IMR-90 (cell line): ENCODE data around the gene SLC39A11. TPM values are rescaled to one million over a fixed set of nuclear protein-coding genes. Genes with fewer than 3 reads are reported as not detected.
A peak's percentile ranks its signal among the peaks of the same experiment; 100 is the strongest.

Experiments
- ATAC-seq: fragments of 200-7000 bp; cut with Tn5 transposase; 2 replicates; pipeline ENCODE4 v1.9.1; 2020; ENCODE audit warnings: low read depth, mild to moderate bottlenecking, moderate library complexity
- BruUV-seq: library from RNA; stranded (reverse); fragments of 400-500 nt; replicated peaks from 2 replicates; lab custom pipeline; 2021; lab: Mats Ljungman, UMichigan
- CTCF ChIA-PET: fragments of 300-600 bp; formaldehyde crosslinking; extraction: SDS; loops from one replicate; lab custom pipeline; 2021; ENCODE audit warnings: antibody characterized with exemption; lab: Yijun Ruan, JAX
- POLR2A ChIA-PET: fragments of 300-600 bp; sonication (Branson Sonifier 250); formaldehyde crosslinking; loops from one replicate; lab custom pipeline; 2022; ENCODE audit warnings: antibody characterized with exemption; ENCODE audit not compliant: unreplicated experiment; lab: Charles Lee
- DNase-seq: peaks from one replicate; pipeline ENCODE4 v3.0.0; 2013
- H2AFZ ChIP-seq: replicated peaks from 2 replicates; pipeline ENCODE3; 2013; ENCODE audit warnings: low read length, mild to moderate bottlenecking; ENCODE audit not compliant: poor library complexity
- H2AK5ac ChIP-seq: 2 replicates; pipeline ENCODE4 v1.6.1; 2013; ENCODE audit warnings: low read depth, low read length, inconsistent platforms
- H2AK9ac ChIP-seq: replicated peaks from 2 replicates; pipeline ENCODE3; 2013; ENCODE audit warnings: mild to moderate bottlenecking, low read depth, low read length, moderate library complexity; ENCODE audit not compliant: poor library complexity
- H2BK120ac ChIP-seq: 2 replicates; pipeline ENCODE4 v1.6.1; 2013; ENCODE audit warnings: low read depth, low read length, inconsistent platforms
- H2BK15ac ChIP-seq: 3 replicates; pipeline ENCODE4 v1.6.1; 2013; ENCODE audit warnings: low read depth, low read length, inconsistent platforms
- H2BK20ac ChIP-seq: 2 replicates; pipeline ENCODE4 v1.6.1; 2013; ENCODE audit warnings: low read depth, mild to moderate bottlenecking, inconsistent platforms, low read length, moderate library complexity
- H2BK5ac ChIP-seq: 2 replicates; pipeline ENCODE4 v1.6.1; 2013; ENCODE audit warnings: mild to moderate bottlenecking, low read depth, low read length, inconsistent platforms; ENCODE audit not compliant: poor library complexity, severe bottlenecking
- H3K14ac ChIP-seq: replicated peaks from 2 replicates; pipeline ENCODE4 v1.6.1; 2013; ENCODE audit warnings: low read depth, low read length, inconsistent platforms
- H3K18ac ChIP-seq: 2 replicates; pipeline ENCODE4 v1.6.1; 2013; ENCODE audit warnings: low read depth, low read length, control low read depth
- H3K23ac ChIP-seq: 2 replicates; pipeline ENCODE4 v1.6.1; 2013; ENCODE audit warnings: low read depth, low read length, inconsistent platforms
- H3K27ac ChIP-seq: 2 replicates; pipeline ENCODE4 v1.5.1; 2013; ENCODE audit warnings: mild to moderate bottlenecking, control low read depth, low read length; ENCODE audit not compliant: insufficient read depth
- H3K27me3 ChIP-seq: 2 replicates; pipeline ENCODE4 v1.6.1; 2013; ENCODE audit warnings: low read length; ENCODE audit not compliant: control insufficient read depth, insufficient read depth
- H3K36me3 ChIP-seq: 2 replicates; pipeline ENCODE4 v1.6.1; 2013; ENCODE audit warnings: low read length, mixed read lengths; ENCODE audit not compliant: control insufficient read depth, insufficient read depth
- H3K4ac ChIP-seq: 2 replicates; pipeline ENCODE4 v1.6.1; 2013; ENCODE audit warnings: low read depth, low read length, inconsistent platforms
- H3K4me1 ChIP-seq: 2 replicates; pipeline ENCODE4 v1.6.1; 2013; ENCODE audit warnings: low read length, mixed read lengths; ENCODE audit not compliant: control insufficient read depth, insufficient read depth
- H3K4me2 ChIP-seq: 2 replicates; pipeline ENCODE4 v1.6.1; 2013; ENCODE audit warnings: low read depth, mild to moderate bottlenecking, control low read depth, low read length, moderate library complexity
- H3K4me3 ChIP-seq: 2 replicates; pipeline ENCODE4 v1.5.1; 2013; ENCODE audit warnings: low read depth, mild to moderate bottlenecking, control low read depth, low read length, moderate library complexity; ENCODE audit not compliant: insufficient read depth
- H3K56ac ChIP-seq: 2 replicates; pipeline ENCODE4 v1.6.1; 2013; ENCODE audit warnings: low read length, inconsistent platforms; ENCODE audit not compliant: insufficient read depth; ENCODE audit errors: extremely low read depth
- H3K79me1 ChIP-seq, 2 experiments: 2 replicates each; pipeline ENCODE4 v1.6.1; 2013; ENCODE audit warnings: low read length in 2 of 2, inconsistent platforms in 1 of 2, low read depth in 1 of 2
- H3K9ac ChIP-seq: 2 replicates; pipeline ENCODE4 v1.6.1; 2013; ENCODE audit warnings: low read depth, low read length, control low read depth
- H3K9me1 ChIP-seq: 2 replicates; pipeline ENCODE4 v1.6.1; 2013; ENCODE audit warnings: low read length, inconsistent platforms; ENCODE audit not compliant: insufficient read depth
- H3K9me3 ChIP-seq: 2 replicates; pipeline ENCODE4 v1.6.1; 2013; ENCODE audit warnings: low read length; ENCODE audit not compliant: control insufficient read depth, insufficient read depth
- H4K20me1 ChIP-seq: 2 replicates; pipeline ENCODE4 v1.6.1; 2013; ENCODE audit warnings: low read length, inconsistent platforms; ENCODE audit not compliant: insufficient read depth
- H4K5ac ChIP-seq: 2 replicates; pipeline ENCODE4 v1.6.1; 2013; ENCODE audit warnings: mild to moderate bottlenecking, low read depth, low read length, control low read depth
- H4K8ac ChIP-seq, 2 experiments: 2 replicates each; pipeline ENCODE4 v1.6.1; 2013; ENCODE audit warnings: low read depth in 2 of 2, low read length in 2 of 2, control low read depth in 1 of 2, inconsistent platforms in 1 of 2
- H4K91ac ChIP-seq: 2 replicates; pipeline ENCODE4 v1.6.1; 2013; ENCODE audit warnings: low read depth, low read length, inconsistent platforms; ENCODE audit not compliant: insufficient read depth
- BHLHE40 ChIP-seq: fragments of 150-350 bp; IDR thresholded peaks from 2 replicates; pipeline ENCODE4 v1.6.1; 2016; ENCODE audit warnings: mild to moderate bottlenecking, low read depth, low read length
- CEBPB ChIP-seq: IDR thresholded peaks from 2 replicates; pipeline ENCODE4 v1.6.1; 2012; ENCODE audit warnings: low read depth, low read length, improper control_type of control experiment
- CHD1 ChIP-seq: IDR thresholded peaks from 2 replicates; pipeline ENCODE4 v1.6.1; 2012; ENCODE audit warnings: low read depth, low read length, improper control_type of control experiment
- CTCF ChIP-seq: conservative IDR thresholded peaks from 2 replicates; pipeline ENCODE4 v1.5.1; 2012; ENCODE audit warnings: mild to moderate bottlenecking, low read depth, low read length, improper control_type of control experiment
- ELK1 ChIP-seq: fragments of 150-350 bp; IDR thresholded peaks from 2 replicates; pipeline ENCODE4 v1.6.1; 2016; ENCODE audit warnings: low read depth, mild to moderate bottlenecking, low read length, moderate library complexity, borderline replicate concordance
- FOS ChIP-seq: fragments of 150-350 bp; IDR thresholded peaks from 2 replicates; pipeline ENCODE4 v1.6.1; 2016; ENCODE audit warnings: low read depth, low read length
- MAFK ChIP-seq: IDR thresholded peaks from 2 replicates; pipeline ENCODE4 v1.6.1; 2012; ENCODE audit warnings: low read depth, low read length, improper control_type of control experiment
- MAZ ChIP-seq: IDR thresholded peaks from 2 replicates; pipeline ENCODE4 v1.6.1; 2012; ENCODE audit warnings: low read depth, mild to moderate bottlenecking, low read length, improper control_type of control experiment, moderate library complexity, borderline replicate concordance
- MXI1 ChIP-seq: IDR thresholded peaks from 2 replicates; pipeline ENCODE4 v1.6.1; 2012; ENCODE audit warnings: low read depth, mild to moderate bottlenecking, low read length, moderate library complexity, borderline replicate concordance
- NFE2L2 ChIP-seq: fragments of 150-350 bp; IDR thresholded peaks from 2 replicates; pipeline ENCODE4 v1.6.1; 2016; ENCODE audit warnings: low read depth, mild to moderate bottlenecking, low read length
- POLR2A ChIP-seq: IDR thresholded peaks from 2 replicates; pipeline ENCODE4 v1.6.1; 2012; ENCODE audit warnings: mild to moderate bottlenecking, low read depth, low read length
- RCOR1 ChIP-seq: IDR thresholded peaks from 2 replicates; pipeline ENCODE4 v1.6.1; 2012; ENCODE audit warnings: mild to moderate bottlenecking, low read length, improper control_type of control experiment; ENCODE audit not compliant: insufficient replicate concordance
- RFX5 ChIP-seq: IDR thresholded peaks from 2 replicates; pipeline ENCODE4 v1.8.0; 2012; ENCODE audit warnings: low read depth, mild to moderate bottlenecking, low read length, moderate library complexity
- SMC3 ChIP-seq: fragments of 150-350 bp; IDR thresholded peaks from 2 replicates; pipeline ENCODE4 v1.6.1; 2016; ENCODE audit warnings: low read depth, mild to moderate bottlenecking, antibody characterized with exemption, low read length, moderate library complexity
- whole genome bisulfite sequencing, 2 experiments: methylation state at CpG; one replicate each; pipeline versions ENCODE4 v1.1.5 to v1.1.7; 2013; ENCODE audit warnings: missing lambda C conversion rate in 2 of 2; ENCODE audit not compliant: insufficient read length in 1 of 2; ENCODE audit errors: extremely low coverage in 2 of 2; 5-methylcytosine and 5-hydroxymethylcytosine counted together
- dilution Hi-C: fragments of 300-500 bp; cut with HindIII; formaldehyde crosslinking; loops from one replicate; pipeline ENCODE4 v1.14.3; 2018; ENCODE audit warnings: low sequenced_read_pairs; ENCODE audit not compliant: unreplicated experiment
- in situ Hi-C: fragments of 300-500 bp; cut with MboI; formaldehyde crosslinking; loops from 3 replicates; pipeline ENCODE4 v1.14.3; 2019; ENCODE audit warnings: low sequenced_read_pairs, inconsistent platforms, mixed read lengths
- intact Hi-C: fragments of 100-400 bp; cut with micrococcal nuclease; formaldehyde crosslinking; loops from 2 replicates; pipeline ENCODE4 v1.10.0; 2022
- polyA plus RNA-seq, 3 experiments: library from polyadenylated mRNA; depleted of rRNA; stranded (reverse); fragments of >200 nt; gene quantifications; 2 replicates each; pipeline ENCODE4 v1.2.3, GENCODE V29; 2012; ENCODE audit warnings: low replicate concordance in 1 of 3
- total RNA-seq: library from RNA; depleted of rRNA; stranded (reverse); fragments of >200 nt; gene quantifications from 2 replicates; pipeline ENCODE4 v1.2.3, GENCODE V29; 2012
- TF ChIP-seq, protein P1 (sequence below): fragments of 150-350 bp; IDR thresholded peaks from 2 replicates; pipeline ENCODE4 v1.6.1; 2017; ENCODE audit warnings: mild to moderate bottlenecking, antibody characterized with exemption, low read length, low read depth

SLC39A11 gene
- total and polyA plus RNA-seq, 2 of the 4 experiments (the other 2 are of a cell fraction) = 8.8 to 14.3 TPM

- ChIA-PET CTCF (interaction anchor here (0.5 to 1.5 kb wide), 2 partner anchors 19 to 138 kb away, joined by 3 read pairs; no protein-coding TSS in a partner anchor), POLR2A (no interaction called here)
- no peaks in the 10 kb centered on the region for H3K79me1 ChIP-seq
- intact Hi-C loops = no loop called here
- no peak overlapping the region; the same call in 1 of the 2 replicates for H2AK5ac ChIP-seq
- no peak overlapping the region for H3K23ac ChIP-seq
- H2AK9ac ChIP-seq = no peak overlapping the region
- H3K9me3 ChIP-seq = no peaks in the 10 kb centered on the region
- H2AFZ ChIP-seq = no peak overlapping the region
- H3K4me1 ChIP-seq = peaks cover 6% of the 10 kb centered on the region
- ATAC-seq (peak; percentile 24; the same call in 1 of the 2 replicates), DNase-seq (peak; percentile 39)
- no peaks in the 10 kb centered on the region for H3K36me3 ChIP-seq
- in situ Hi-C loops = no loop called here
- no peaks in the 10 kb centered on the region for H4K20me1 ChIP-seq
- H2BK5ac ChIP-seq = no peak overlapping the region
- dilution Hi-C loops = no loop called here
- no peak overlapping the region for H2BK20ac ChIP-seq
- no peak overlapping the region for H2BK15ac ChIP-seq
- no peak for TF ChIP-seq CEBPB
- no peak for TF ChIP-seq RFX5
- TF ChIP-seq MXI1 = no peak
- TF ChIP-seq MAZ = no peak
- TF ChIP-seq ELK1 = no peak
- TF ChIP-seq, protein P1, sequence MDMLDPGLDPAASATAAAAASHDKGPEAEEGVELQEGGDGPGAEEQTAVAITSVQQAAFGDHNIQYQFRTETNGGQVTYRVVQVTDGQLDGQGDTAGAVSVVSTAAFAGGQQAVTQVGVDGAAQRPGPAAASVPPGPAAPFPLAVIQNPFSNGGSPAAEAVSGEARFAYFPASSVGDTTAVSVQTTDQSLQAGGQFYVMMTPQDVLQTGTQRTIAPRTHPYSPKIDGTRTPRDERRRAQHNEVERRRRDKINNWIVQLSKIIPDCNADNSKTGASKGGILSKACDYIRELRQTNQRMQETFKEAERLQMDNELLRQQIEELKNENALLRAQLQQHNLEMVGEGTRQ = no peak
- TF ChIP-seq SMC3 = no peak
- TF ChIP-seq BHLHE40 = no peak
- TF ChIP-seq CHD1 = no peak
- TF ChIP-seq MAFK = no peak
- TF ChIP-seq NFE2L2 = no peak
- TF ChIP-seq POLR2A = no peak
- TF ChIP-seq FOS = no peak
- no peak for TF ChIP-seq CTCF
- no peak for TF ChIP-seq RCOR1
- no peaks in the 10 kb centered on the region for H3K27me3 ChIP-seq
- H3K4me2 ChIP-seq = no peak overlapping the region
- no peak overlapping the region for H3K14ac ChIP-seq
- H3K56ac ChIP-seq = no peak overlapping the region
- BruUV-seq = no TSS peak
- no peak overlapping the region for H3K4ac ChIP-seq
- no peak overlapping the region for H4K5ac ChIP-seq
- no peak overlapping the region for H3K9ac ChIP-seq
- no peak overlapping the region for H3K27ac ChIP-seq
- H3K18ac ChIP-seq = no peak overlapping the region
- no peak overlapping the region for H4K8ac ChIP-seq
- WGBS, 2 experiments = no CpG with 5 or more reads among the region's 4 CpGs
- no peak overlapping the region; the same call in 1 of the 2 replicates for H4K91ac ChIP-seq
- H3K9me1 ChIP-seq = peaks cover 9% of the 10 kb centered on the region
- H2BK120ac ChIP-seq = no peak overlapping the region; the same call in 1 of the 2 replicates
- no peak overlapping the region for H3K4me3 ChIP-seq
Measured at GRCh38 chr17:72699545-72699944, 392.9 kb downstream of the SLC39A11 start.
